ENCODE measurements around the gene BTBD1.
A peak's percentile ranks its signal among the peaks of the same experiment; 100 is the strongest.
"Not testable (repeated sequence)": the region's sequence is repeated elsewhere in the genome, so short reads cannot be mapped to it uniquely, and the experiment has no call there.

Gene BTBD1

DNA sequence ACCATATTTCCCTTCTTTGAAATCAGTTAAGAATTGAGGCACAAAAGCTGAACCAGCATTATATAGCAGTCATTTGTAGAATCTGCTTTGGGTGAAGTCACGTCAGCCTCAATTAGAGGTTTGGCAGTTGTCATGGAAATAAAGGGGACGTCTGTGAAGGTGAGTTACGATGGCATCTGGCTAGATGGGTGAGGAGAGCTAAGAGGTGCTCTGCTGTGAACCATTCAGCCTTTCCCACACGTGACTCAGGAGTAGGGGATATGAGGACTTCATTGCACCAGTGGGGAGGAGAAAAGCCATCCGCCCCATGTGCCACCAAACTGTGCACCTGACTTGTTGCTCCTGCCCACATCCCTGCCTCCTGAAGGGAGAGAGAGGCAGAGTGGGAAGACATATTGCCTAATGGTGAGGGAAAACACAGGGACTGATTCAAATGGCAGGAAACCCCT lies 52.8 kb downstream of the BTBD1 start:
- ChIA-PET POLR2A (ENCODE audit: low non-redundant PET) (interaction anchor here (0.6 kb wide), 1 partner anchor 479 kb away, joined by 3 read pairs; no protein-coding TSS in a partner anchor), CTCF (interaction anchor here (0.7 kb wide), 2 partner anchors 49 to 558 kb away, joined by 4 read pairs; no protein-coding TSS in a partner anchor)
- no peak for DNase-seq (ENCODE audit: low spot score)
- TF ChIP-seq, protein P1, sequence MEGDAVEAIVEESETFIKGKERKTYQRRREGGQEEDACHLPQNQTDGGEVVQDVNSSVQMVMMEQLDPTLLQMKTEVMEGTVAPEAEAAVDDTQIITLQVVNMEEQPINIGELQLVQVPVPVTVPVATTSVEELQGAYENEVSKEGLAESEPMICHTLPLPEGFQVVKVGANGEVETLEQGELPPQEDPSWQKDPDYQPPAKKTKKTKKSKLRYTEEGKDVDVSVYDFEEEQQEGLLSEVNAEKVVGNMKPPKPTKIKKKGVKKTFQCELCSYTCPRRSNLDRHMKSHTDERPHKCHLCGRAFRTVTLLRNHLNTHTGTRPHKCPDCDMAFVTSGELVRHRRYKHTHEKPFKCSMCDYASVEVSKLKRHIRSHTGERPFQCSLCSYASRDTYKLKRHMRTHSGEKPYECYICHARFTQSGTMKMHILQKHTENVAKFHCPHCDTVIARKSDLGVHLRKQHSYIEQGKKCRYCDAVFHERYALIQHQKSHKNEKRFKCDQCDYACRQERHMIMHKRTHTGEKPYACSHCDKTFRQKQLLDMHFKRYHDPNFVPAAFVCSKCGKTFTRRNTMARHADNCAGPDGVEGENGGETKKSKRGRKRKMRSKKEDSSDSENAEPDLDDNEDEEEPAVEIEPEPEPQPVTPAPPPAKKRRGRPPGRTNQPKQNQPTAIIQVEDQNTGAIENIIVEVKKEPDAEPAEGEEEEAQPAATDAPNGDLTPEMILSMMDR (conservative IDR thresholded peaks at IDR 0.05; ENCODE audit: low read depth): no peak
- 0 out of 2 replicates have a peak overlapping the region, but pooled peaks have one; percentile 23 for H3K27ac ChIP-seq

DNA sequence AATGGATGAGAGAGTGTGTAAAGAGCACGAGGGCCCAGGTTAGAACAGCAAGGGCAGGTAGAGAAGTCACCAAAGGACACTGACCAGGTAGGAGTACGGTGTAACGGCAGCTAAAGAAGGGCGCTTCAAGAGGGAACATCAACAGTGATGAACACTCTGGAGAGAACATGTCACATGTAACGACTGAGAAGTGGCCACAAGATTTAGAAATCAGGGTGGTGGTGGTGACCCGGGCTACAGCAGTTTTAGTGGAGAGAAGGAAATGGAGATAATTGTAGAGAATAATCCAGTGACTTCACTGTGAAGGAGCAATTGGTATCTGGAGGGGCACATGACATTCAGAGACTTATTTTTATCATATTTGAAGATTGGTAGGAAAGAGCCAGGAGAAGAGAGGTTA lies 54.4 kb downstream of the BTBD1 start:
- ChIA-PET CTCF (interaction anchor here (1.1 kb wide), 1 partner anchor 9 kb away, joined by 5 read pairs; no protein-coding TSS in a partner anchor), POLR2A (ENCODE audit: low non-redundant PET) (no interaction called here)
- DNase-seq (ENCODE audit: low spot score): no peak
- no peak overlapping the region for H3K27ac ChIP-seq
- TF ChIP-seq, protein P1 (conservative IDR thresholded peaks at IDR 0.05; ENCODE audit: low read depth): no peak

DNA sequence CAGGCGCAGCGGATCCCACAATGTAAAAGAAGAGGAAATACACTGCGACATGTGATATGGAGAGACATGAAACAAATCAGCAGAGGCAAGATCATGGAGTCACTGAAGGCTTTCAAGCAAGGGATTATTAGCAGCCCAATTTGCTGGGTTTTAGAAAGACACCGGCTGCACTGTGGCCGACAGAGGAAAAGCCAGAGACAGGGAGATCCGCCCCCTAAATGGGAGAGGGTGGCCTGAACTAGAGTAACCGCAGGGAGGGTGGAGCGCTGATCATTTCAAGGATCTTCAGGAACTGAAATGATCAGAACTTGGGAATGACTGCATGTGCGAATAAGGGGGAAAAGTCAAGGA lies 55.0 kb downstream of the BTBD1 start:
- ChIA-PET POLR2A (ENCODE audit: low non-redundant PET) (no interaction called here), CTCF (interaction anchor here (0.6 to 1.1 kb wide), 4 partner anchors 10 to 265 kb away, joined by 3 to 5 read pairs (median 4); no protein-coding TSS in a partner anchor)
- peak overlapping the region; percentile 88 for H3K27ac ChIP-seq
- TF ChIP-seq, protein P1 (conservative IDR thresholded peaks at IDR 0.05; ENCODE audit: low read depth): no peak
- no peak for DNase-seq (ENCODE audit: low spot score)

DNA sequence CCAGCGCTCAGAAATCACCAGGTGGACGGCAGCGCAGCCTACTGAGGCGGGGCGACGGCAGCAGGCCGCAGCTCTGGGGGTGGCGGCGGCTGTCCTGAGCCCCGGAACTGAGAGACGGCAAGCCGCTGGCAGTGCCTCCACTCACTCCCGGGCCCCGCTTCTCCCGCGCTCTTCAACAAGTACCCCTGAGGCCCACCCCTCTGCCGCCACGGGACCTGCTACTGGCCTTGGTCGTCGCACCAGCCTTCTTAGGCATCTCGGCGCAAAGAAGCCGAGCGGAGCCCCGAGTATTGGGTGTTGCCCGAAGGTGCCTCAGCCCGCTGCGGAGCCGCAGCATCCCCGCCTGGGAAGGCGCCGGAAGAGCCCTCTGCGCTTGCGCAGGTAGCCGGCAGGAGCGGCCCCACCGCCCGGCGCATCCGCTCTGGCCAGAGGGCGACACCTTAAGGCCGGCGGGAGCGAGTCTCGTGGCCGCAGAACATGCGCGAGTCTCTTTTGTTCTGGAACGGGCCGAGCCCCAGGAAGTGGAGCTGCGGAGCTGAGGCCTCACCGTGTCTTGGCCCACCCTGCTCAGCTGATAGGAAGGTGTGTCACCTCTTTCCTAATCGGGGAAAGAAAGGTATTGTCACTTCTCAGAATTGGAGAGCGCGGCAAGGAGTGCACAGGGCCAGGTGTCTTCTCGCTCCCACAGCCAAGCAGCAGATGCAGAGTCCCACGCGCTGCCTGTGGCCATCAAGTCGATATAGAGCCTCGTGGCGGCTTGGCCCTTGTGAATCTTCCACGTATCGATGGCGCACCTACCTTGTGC lies 55.6 kb downstream of the BTBD1 start, which contains the start of gene C15orf40:
TSS of gene C15orf40 (minus strand) at position 369 of the 805 bp plus-strand sequence. CDS start at position 337, 32 bp downstream.
- peak; percentile 92 for DNase-seq (ENCODE audit: low spot score)
- CTCF ChIA-PET: interaction anchor here (0.6 to 1.9 kb wide), 12 partner anchors 9 to 264 kb away, joined by 3 to 8 read pairs (median 4); no protein-coding TSS in a partner anchor
- POLR2A ChIA-PET (ENCODE audit: low non-redundant PET): no interaction called here
- peak within 1 kb of the TSS; percentile 88 for H3K27ac ChIP-seq
- TF ChIP-seq, protein P1 (conservative IDR thresholded peaks at IDR 0.05; ENCODE audit: low read depth): peak; percentile 91

DNA sequence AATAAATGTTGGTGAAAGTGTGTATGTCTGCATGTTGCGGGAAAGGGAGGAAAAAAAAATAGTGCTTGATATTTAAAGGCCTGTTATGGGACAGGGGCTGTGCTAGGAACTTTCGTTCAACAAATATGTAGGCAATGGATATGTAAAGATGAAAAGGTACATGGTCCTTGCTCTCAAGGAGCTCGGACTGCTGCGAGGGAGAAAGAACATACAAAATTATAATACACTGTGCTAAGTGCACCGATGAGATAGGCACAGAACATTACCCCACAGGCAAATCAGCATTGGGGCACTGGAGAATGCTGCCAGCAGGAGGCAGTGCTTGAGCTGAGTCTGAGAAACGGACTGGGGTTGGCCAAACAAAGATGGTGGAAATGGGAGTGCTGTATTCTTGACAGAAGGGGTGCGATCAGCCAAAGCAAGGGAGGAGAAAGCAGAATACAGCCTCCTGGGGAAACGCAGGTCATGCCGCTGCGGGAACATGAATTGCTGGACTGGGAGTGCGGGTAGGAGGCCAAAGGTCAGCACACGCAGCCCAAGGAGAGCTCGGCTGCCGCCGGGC lies 56.3 kb downstream of the BTBD1 start:
- CTCF ChIA-PET: interaction anchor here (0.6 to 1.9 kb wide), 12 partner anchors 10 to 711 kb away, joined by 3 to 8 read pairs (median 4); no protein-coding TSS in a partner anchor
- peak; percentile 49 for DNase-seq (ENCODE audit: low spot score)
- H3K27ac ChIP-seq: peak overlapping the region; percentile 88
- POLR2A ChIA-PET (ENCODE audit: low non-redundant PET): no interaction called here
- TF ChIP-seq, protein P1 (conservative IDR thresholded peaks at IDR 0.05; ENCODE audit: low read depth): peak; percentile 77

DNA sequence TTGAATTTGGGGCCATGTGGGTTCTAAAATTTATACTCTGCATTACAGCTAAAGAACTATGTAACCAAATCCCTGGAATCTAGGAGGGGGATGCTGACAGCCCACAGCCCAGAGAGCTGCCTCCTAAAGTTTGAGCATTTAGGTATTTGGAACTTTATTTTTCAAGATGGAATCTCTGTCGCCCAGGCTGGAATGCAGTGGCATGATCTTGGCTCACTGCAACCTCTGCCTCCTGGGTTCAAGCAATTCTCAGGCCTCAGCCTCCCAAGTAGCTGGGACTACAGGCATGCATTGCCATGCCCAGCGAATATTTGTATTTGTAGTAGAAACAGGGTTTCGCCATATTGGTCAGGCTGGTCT lies 66.4 kb downstream of the BTBD1 start:
- CTCF ChIA-PET: interaction anchor here (0.7 to 2.5 kb wide), 4 partner anchors 151 to 470 kb away, joined by 3 to 17 read pairs (median 3); no protein-coding TSS in a partner anchor
- TF ChIP-seq, protein P1 (conservative IDR thresholded peaks at IDR 0.05; ENCODE audit: low read depth): peak; percentile 50
- H3K27ac ChIP-seq; POLR2A ChIA-PET (ENCODE audit: low non-redundant PET); DNase-seq (ENCODE audit: low spot score): not testable (repeated sequence)
